Fibroblast of gingiva (primary cell): ENCODE data around the gene PLA1A.

ENCODE experiments used
- DNase-seq: peaks from one replicate; pipeline ENCODE4 v3.0.0-alpha.2; 2011; ENCODE audit warnings: low read depth

PLA1A gene

DNA sequence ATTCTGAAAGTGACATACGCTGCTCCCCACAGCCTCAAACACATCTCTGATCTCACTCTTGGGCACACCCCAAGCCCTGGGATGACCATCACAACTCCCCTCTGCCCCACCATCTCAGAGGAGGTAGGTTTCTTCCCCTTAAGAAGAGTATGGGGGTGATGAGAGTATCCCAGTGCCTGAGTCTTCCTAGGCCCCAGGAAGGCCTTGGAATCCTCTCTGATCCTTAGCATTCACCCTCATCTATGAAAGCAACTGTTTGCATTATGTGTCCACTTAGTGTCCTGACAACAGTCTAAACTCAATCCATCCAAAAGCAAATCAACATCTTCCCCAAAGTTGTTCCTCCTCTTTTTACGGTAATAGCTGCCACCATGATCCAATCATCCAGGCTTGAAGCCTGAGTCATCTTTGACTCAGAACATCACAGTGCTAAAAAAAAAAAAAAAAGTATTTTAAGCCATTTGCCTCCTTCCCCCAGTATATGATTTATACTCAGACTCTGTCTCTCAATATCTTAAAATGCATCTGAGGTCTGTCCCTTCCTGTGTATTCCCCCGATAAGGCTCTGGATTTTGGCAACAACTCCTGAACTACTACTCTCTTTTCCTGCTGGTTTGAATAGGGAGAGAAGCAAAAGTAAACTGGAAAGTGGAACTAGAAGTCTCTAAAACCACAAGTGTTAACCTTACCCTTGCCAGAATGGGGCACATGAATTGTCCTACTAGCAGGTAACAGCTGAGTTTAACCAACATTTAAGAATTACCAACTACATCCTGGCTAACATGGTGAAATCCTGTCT, 40.2 kb downstream of the PLA1A start:
- peak; percentile 60 for DNase-seq

DNA sequence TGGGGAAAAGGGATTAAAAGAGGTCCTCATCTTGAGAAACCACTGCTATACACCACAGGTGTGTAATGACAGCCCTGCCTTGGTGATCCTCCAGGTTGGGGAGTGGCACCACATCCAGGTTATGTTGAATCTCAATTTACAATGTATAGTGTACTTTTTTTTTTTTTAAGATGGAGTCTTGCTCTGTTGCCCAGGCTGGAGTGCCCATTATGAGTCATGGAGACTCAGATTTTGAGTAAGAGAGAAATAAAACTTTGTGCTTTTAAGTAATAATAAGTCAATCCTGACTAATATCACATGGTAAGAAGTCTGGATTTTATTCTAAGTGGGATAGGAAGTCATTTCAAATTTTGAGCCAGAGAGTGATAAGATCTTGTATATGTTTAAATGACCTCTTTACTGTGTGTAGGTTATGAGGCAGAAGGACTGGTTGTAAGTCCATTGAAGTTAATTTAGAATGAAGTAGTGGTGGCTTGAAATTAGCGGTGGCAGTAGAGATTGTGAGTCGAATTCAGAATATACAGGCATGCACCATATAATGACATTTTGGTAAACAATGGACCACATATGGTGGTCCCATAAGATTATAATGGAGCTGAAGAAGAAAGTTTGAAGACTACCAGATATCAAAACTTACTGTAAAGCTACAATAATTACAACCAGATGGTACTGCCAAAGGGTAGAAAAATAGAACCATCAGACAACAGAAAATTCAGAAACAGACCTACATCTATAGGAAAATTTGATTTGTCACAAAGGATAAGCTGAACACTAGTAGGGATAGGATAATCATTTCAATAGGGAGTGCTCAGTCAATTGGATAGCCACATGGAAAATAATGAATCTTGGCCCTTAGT, 42.0 kb downstream of the PLA1A start:
- DNase-seq, result no peak

DNA sequence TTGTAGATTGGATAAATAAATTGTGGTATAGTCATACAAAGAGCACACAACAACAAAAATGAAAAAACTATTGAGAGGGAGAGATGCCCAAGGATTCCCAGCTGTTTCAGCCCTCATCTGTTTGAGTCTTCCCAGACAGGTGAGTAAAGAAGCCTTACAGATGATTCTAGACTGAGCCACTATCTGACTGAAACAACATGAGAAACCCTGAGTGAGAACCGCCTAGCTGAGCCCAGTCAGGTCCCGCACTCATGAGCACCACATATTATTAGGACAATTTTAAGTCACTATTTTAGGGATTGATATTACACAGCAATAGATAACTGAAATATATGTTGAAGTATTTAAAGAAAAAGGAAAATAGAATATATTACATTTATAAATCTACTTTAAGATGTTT, 43.7 kb downstream of the PLA1A start:
- DNase-seq, result no peak

DNA sequence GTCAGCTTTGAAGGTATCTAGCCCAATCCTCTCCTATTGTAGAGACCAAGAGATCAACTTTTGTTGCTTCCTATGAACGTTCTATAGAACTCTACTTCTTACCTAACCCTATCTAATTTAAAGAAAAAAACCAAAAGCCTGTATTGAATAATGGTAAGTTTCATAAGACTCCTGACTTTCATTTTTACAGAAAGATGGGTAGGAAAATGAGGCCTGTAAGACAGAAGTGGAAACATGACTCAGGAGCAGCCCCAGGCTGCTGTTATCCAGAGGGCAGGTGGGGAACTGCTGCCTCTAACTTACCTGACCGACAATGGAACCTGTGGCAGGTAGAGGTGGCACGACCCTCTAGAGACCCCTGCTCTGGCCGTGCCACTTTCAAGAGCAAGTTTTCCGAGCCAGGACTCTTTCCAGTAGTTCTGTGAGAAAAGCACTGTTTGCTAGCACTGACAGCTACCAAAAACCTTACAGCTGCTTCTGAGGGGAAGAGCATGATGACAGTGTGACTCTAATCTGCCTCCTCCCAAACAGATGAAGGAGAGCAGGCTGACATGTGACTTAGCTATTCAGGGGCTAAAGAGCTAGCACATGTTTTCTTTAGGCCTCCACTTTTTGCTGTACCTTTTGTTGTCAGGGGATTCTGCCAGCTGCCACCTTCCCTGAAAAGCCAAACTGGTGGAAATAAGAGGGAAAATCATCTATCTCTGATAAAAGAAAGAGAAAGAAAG, 45.2 kb downstream of the PLA1A start:
- DNase-seq, result no peak

GRCh38 chr3:119643528-119643927, 45.8 kb downstream of the PLA1A start:
- DNase-seq, result no peak

DNA sequence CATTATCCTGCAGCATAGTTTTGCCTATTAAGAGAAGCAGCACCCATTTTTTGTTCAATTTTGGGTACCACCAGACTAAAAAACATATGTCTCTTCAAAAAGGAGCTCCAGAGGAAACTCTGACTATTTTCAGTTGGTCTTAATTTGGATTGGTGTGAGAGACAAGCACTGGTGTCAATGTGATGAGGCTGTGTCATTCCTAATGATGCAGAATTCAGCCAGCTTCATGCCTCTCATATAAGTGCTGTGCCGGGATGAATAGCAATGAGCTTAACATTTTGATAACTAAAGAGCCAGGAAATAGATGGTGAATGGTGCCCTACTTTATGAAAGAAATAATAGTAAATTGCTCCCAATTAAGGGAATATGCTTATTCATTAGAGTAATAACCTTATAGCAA, 46.8 kb downstream of the PLA1A start:
- DNase-seq, result no peak

GRCh38 chr3:119645813-119646212, 48.1 kb downstream of the PLA1A start:
- DNase-seq, result no peak

- DNase-seq, result no peak
These were observed 49.5 kb downstream of the PLA1A start for GRCh38 chr3:119647171-119647570.

GRCh38 chr3:119647843-119648575, 50.3 kb downstream of the PLA1A start:
- DNase-seq, result no peak

- DNase-seq, result no peak
These were observed 52.1 kb downstream of the PLA1A start for GRCh38 chr3:119649761-119650160.

GRCh38 chr3:119652306-119653033, 54.8 kb downstream of the PLA1A start:
- no peak for DNase-seq

DNA sequence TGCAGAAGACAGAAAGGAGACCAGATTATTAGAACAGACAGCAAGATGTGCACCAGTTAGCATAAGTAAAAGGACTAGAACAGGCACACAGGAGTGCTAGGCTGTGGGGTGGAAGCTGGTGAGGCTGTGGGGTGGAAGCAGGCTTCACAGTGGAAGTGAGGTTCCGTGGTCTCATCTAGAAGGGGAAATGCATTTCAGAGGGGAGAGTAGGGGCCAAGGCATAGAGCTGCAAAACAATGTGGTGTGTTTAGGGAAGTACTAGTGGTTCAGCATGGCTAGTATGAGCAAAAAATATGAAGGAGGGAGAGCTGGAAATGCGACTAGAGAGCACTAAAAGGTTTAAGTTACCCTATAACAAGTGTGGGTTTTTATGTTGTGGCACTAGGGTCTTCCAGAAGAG, 56.2 kb downstream of the PLA1A start:
- no peak for DNase-seq

DNA sequence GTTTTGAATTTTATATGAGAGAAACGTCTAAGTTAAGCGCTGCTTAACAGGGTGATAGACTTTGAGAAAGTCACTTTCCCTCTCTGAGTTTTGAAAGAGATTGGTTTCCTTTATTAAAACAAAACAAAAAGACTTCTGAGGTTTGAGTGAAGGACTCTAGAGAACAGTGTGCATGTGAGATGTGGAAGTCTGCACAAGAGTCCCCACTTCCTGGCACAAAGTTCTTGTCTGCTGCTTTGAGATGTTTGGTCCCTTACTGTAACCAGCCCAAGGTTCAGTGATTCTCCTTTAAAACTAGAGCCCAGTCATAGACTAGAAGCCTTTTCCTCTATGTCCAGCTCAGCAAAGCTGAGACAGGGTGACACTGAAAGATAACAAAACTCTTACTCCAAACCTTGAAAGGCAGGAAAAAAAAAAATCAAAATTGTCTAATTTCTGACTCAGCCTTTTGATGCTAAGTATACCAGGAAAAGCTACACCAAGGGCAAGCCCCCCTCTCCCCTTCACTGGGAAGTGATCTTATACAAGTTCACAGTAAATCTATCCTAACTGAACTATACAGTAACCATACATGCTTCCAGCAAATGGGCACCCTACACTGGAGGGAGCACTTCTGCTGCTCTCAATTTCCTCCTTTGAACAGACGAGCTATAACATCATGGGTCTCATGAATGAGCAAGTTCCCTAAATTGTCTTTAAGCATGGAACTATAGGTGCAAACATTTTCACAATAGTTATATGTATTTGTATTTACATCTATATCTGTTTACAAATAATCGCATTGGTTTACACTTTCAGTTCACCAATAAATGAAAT, 60.4 kb downstream of the PLA1A start:
- DNase-seq, result no peak

- no peak for DNase-seq
These were observed 61.3 kb downstream of the PLA1A start for GRCh38 chr3:119658994-119659393.

GRCh38 chr3:119659606-119660291, 62.1 kb downstream of the PLA1A start:
- no peak for DNase-seq

DNA sequence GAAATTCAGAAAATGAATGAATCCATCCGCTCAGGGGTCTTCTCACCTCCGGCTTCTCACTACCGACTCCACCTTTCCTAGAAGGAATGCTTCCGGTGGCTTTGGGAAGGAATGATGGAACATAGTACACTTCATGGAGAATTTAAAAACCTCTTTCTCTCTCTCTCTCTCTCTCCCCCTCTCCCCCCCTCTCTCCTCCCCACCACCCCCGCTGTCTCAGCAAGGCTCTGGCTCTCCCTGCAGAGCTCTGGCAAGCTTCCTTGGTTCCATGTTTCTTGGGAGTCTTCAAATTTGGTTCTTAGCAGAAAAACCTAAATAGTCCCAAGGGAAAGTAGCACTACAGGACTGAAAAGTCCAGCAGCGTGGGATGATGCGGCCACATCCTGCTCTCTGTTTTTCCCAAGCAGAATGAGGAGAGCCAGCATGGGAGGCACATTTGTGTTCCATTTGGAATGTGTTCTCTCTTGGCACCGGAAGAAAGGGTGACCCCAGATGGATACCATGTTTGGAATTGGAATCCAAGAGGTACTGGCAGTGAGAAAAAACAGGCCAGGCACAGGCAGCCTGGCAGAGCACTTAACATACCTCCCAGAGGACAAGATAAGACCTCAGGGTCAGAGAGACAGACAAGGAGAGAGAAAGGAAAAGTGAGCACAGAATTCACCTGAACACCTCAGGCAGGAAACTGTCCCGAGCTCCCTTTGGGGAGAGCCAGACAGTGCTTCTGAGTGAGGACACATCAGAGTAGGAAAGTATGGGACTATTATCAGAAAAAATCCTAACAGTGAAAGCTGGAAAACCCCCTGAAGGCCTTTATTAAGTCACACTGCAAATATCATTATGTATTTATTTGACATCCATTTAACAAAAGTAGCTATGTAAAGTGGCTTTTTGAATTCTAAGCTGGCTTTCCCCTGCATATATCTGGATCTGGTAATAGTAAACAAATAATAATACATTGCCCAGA, 63.1 kb downstream of the PLA1A start, which contains the start of gene POPDC2:
TSS of gene POPDC2 (minus strand) at position 116 of the 967 bp plus-strand sequence. CDS start 166 bp downstream, outside the sequence.
- no peak for DNase-seq

- DNase-seq, result peak; percentile 57
These were observed 65.1 kb downstream of the PLA1A start for GRCh38 chr3:119662604-119663373.

DNA sequence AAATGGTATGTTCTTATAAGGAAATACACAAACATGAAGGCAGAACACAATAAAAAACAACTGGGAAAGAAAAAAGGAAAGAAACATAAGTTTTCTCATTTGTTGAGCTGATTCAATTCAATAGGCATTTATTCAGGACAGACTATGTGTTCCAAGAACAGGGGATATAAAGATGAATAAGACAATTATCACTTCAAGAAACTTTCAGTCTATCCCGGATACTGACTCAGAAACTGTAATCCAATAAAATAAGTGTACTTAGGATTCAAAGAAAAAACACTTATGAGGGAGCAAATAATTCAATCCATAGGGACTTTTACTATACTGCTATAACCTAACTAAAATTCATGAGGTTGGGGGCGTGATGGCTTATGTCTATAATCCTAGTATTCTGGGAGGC, 66.2 kb downstream of the PLA1A start:
- DNase-seq, result no peak
